Erythroblast (primary cell): ENCODE data around the gene C10orf120.

Experiments
- GATA1 ChIP-seq: IDR thresholded peaks from 2 replicates; pipeline ENCODE4 v1.6.1; 2011; ENCODE audit warnings: low read depth, mild to moderate bottlenecking, control low read depth, low read length, moderate library complexity
- POLR2A ChIP-seq: IDR thresholded peaks from 2 replicates; pipeline ENCODE4 v1.6.1; 2011; ENCODE audit warnings: mild to moderate bottlenecking, low read length

DNA sequence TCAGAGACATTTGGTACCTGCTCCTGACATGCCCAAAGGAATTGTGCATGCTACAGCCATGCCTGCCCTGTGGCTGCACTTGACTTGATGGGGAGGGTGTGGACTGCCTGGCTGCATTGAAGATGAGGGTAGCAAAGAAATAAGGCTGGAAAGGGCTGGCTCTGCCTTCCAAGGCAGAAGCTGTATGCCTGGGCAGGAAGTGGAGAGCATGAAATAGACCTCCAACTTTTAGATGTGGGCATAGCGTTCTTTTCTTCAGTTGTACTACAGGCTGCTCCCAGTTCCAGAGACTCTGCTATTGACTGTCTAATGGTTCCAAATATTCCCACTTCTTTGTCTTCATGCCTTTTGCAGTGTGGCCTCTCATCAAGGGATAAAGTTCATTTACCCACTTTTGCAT is 3.0 kb downstream of the C10orf120 start:
- TF ChIP-seq POLR2A: no peak
- TF ChIP-seq GATA1: no peak
